H7 (cell line): ENCODE measurements around the gene MCCC2. TPM values are rescaled to one million over a fixed set of nuclear protein-coding genes. Genes with fewer than 3 reads are reported as not detected.

ENCODE experiments used
- DNase-seq: peaks from one replicate; pipeline ENCODE4 v3.0.0; 2012
- H3K27me3 ChIP-seq: 2 replicates; pipeline ENCODE4 v1.6.0; 2011; ENCODE audit warnings: mild to moderate bottlenecking, low read length; ENCODE audit not compliant: control insufficient read depth, insufficient read depth
- H3K36me3 ChIP-seq: replicated peaks from 2 replicates; pipeline ENCODE4 v1.5.1; 2011; ENCODE audit warnings: low read length; ENCODE audit not compliant: control insufficient read depth, insufficient read depth
- H3K4me3 ChIP-seq: 2 replicates; pipeline ENCODE4 v1.5.1; 2011; ENCODE audit warnings: low read depth, mild to moderate bottlenecking, control low read depth, low read length, moderate library complexity; ENCODE audit not compliant: insufficient read depth
- total RNA-seq: library from RNA; depleted of rRNA; stranded (reverse); fragments of >200 nt; shearing (Covaris generic); gene quantifications from 2 replicates; pipeline ENCODE4 v1.2.3, GENCODE V29; 2014; rRNA removed

Gene MCCC2
- total RNA-seq, 1 experiment from 2014 or later: 53.1 TPM

DNA sequence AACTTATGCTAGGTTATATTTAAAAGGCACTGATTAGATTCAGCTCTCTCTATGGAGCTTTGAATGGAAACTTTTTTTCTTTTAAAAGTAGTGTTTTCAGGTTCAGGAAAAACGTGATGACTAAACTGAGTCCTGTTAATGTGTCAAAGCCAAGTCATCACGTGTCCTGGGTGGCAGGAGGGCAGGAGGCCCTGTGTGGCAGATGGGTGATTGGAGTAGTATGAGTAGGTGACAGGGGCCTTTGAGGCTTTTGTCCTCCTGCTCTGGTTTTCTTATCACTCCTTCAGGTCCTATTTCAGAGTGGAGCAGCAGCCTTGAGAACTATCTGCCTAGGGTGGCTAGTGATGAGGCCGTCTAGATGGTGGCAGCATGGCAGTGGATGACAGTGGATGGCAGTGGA is 114.3 kb downstream of the MCCC2 start:
- H3K4me3 ChIP-seq: no peak overlapping the region
- no peaks in the 10 kb centered on the region for H3K27me3 ChIP-seq
- H3K36me3 ChIP-seq: no peaks in the 10 kb centered on the region
- no peak for DNase-seq

DNA sequence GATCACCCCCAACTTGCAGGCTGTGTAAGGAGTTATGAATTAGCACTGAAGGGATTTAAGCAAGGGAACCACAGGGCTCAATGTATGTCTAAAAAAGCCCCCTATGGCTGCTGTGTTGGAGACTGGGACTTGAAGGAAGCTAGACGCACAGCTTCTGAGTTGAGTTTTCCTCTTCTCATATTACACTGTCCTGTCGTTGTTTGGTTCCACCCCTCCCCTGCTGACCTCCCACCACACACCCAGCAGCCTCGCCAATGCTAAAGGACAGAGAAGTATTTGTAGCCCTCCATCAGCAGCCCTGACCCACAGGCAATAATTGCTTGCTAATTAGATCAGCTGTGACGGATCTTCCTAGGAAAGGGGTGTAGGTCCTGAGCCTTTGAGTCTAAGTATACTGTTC is 116.8 kb downstream of the MCCC2 start:
- DNase-seq: no peak
- H3K4me3 ChIP-seq: no peak overlapping the region
- H3K36me3 ChIP-seq: no peaks in the 10 kb centered on the region
- H3K27me3 ChIP-seq: no peaks in the 10 kb centered on the region

DNA sequence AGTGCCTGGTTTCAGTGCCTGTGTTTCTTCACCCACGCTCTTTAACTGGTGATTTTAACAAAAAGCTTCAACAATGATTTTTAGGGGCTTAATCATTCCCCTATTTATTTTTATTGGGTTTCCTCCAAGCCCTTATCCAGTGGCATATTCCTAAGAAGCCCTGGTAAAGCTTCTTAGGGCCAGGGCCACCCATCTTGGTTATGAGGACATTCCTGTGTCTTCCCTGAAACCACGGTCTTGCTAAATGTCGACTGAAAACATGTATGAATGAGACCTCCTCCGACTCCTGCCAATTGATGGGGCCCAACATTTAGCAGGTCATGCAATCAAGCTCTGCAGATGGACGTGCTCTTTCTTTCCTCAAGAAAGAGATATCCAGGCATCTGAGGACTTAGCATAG is 118.3 kb downstream of the MCCC2 start:
- H3K4me3 ChIP-seq: no peak overlapping the region
- DNase-seq: no peak

DNA sequence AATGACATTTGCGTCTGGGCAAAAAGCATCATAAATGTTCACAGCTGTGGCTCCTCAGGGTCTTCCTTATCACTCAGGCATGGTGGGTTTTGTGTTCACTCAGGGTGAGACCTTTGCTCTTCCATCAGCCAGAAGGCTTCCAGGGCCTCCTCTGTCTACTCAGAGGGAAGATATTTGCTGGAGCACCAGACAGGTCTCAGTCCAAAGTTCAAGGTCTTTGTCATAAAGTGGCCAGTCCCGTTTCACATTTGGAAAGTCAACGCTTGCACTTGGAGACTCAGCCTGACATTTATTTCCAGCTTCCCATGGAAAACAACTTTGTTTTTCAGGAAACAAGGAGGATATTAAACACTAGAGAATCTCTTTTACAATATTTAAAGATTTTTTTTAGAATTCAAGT is 119.8 kb downstream of the MCCC2 start:
- no peak overlapping the region for H3K4me3 ChIP-seq
- no peaks in the 10 kb centered on the region for H3K36me3 ChIP-seq
- H3K27me3 ChIP-seq: no peaks in the 10 kb centered on the region
- DNase-seq: no peak

More for the DNA sequence above, 118.3 kb downstream of the MCCC2 start:
- Histone ChIP-seq H3K36me3 (no peaks in the 10 kb centered on the region), H3K27me3 (no peaks in the 10 kb centered on the region)

Other genes with a start within 250 kb of the MCCC2 start
- 10.7 and 19.4 TPM in 2 replicates for gene BDP1, start 131.7 kb upstream of the MCCC2 start, total RNA-seq
- not detected in 2 replicates for gene CARTPT, start 131.9 kb downstream of the MCCC2 start, total RNA-seq